ENCODE results near the gene BBS4.

GRCh38 chr15:72774696-72775383 lies 88.8 kb downstream of the BBS4 start:
- TF ChIP-seq HDGF (IDR thresholded peaks at IDR 0.05; ENCODE audit: borderline replicate concordance) (no peak), TARDBP (IDR thresholded peaks at IDR 0.05) (no peak), ZNF384 (IDR thresholded peaks at IDR 0.05) (no peak), FOXA1 (IDR thresholded peaks at IDR 0.05) (no peak), SUZ12 (IDR thresholded peaks at IDR 0.05) (no peak), FOXM1 (IDR thresholded peaks at IDR 0.05; ENCODE audit: borderline replicate concordance) (no peak), ELF4 (IDR thresholded peaks at IDR 0.05) (no peak), PKNOX1 (IDR thresholded peaks at IDR 0.05) (no peak), BHLHE40 (IDR thresholded peaks at IDR 0.05; ENCODE audit: borderline replicate concordance) (no peak), FOXK2 (IDR thresholded peaks at IDR 0.05) (no peak)
